Astrocyte (in vitro differentiated cells and primary cell): ENCODE data around the gene C3orf20. TPM values are rescaled to one million over a fixed set of nuclear protein-coding genes. Genes with fewer than 3 reads are reported as not detected.
"Not testable (repeated sequence)": the region's sequence is repeated elsewhere in the genome, so short reads cannot be mapped to it uniquely, and the experiment has no call there.

Source experiments
- DNase-seq: peaks from one replicate; pipeline ENCODE4 v3.0.0-alpha.2; 2010; ENCODE audit warnings: low read depth
- FAIRE-seq: peaks from 2 replicates; lab custom pipeline; 2011; peaks lifted over from hg19 to GRCh38; lab: Jason Lieb, UNC
- H2AFZ ChIP-seq: 2 replicates; pipeline ENCODE4 v1.6.0; 2012; ENCODE audit warnings: low read depth, low read length, inconsistent platforms
- H3K27ac ChIP-seq: 2 replicates; pipeline ENCODE4 v1.5.1; 2011; ENCODE audit warnings: low read depth, low read length, inconsistent platforms
- H3K27me3 ChIP-seq: 2 replicates; pipeline ENCODE4 v1.6.0; 2011; ENCODE audit warnings: low read length, inconsistent platforms; ENCODE audit not compliant: insufficient read depth
- H3K36me3 ChIP-seq: 2 replicates; pipeline ENCODE4 v1.5.1; 2011; ENCODE audit warnings: low read length, inconsistent platforms; ENCODE audit not compliant: insufficient read depth
- H3K4me1 ChIP-seq: 2 replicates; pipeline ENCODE4 v1.5.1; 2011; ENCODE audit warnings: low read length, inconsistent platforms; ENCODE audit not compliant: insufficient read depth
- H3K4me2 ChIP-seq: 2 replicates; pipeline ENCODE4 v1.6.0; 2012; ENCODE audit warnings: low read length, inconsistent platforms
- H3K4me3 ChIP-seq: 2 replicates; pipeline ENCODE4 v1.5.1; 2011; ENCODE audit warnings: low read depth, mild to moderate bottlenecking, low read length, inconsistent platforms; ENCODE audit not compliant: insufficient read depth
- H3K79me2 ChIP-seq: 2 replicates; pipeline ENCODE4 v1.6.0; 2012; ENCODE audit warnings: mild to moderate bottlenecking, low read length, inconsistent platforms; ENCODE audit not compliant: insufficient read depth
- H3K9ac ChIP-seq: 2 replicates; pipeline ENCODE4 v1.6.0; 2012; ENCODE audit warnings: mild to moderate bottlenecking, low read length, inconsistent platforms
- H3K9me3 ChIP-seq: 2 replicates; pipeline ENCODE4 v1.5.1; 2012; ENCODE audit warnings: low read depth, mild to moderate bottlenecking, low read length, inconsistent platforms; ENCODE audit not compliant: insufficient read depth
- H4K20me1 ChIP-seq: 2 replicates; pipeline ENCODE4 v1.6.0; 2012; ENCODE audit warnings: low read length, inconsistent platforms; ENCODE audit not compliant: insufficient read depth
- H3K27ac Mint-ChIP-seq: one replicate; pipeline ENCODE4 v1.8.0; 2021; ENCODE audit warnings: mild to moderate bottlenecking, mixed read lengths; ENCODE audit not compliant: unreplicated experiment
- H3K27me3 Mint-ChIP-seq: one replicate; pipeline ENCODE4 v1.8.0; 2021; ENCODE audit warnings: low read depth, mixed read lengths; ENCODE audit not compliant: unreplicated experiment
- H3K36me3 Mint-ChIP-seq: one replicate; pipeline ENCODE4 v1.8.0; 2021; ENCODE audit warnings: low read depth, mixed read lengths; ENCODE audit not compliant: unreplicated experiment
- H3K4me1 Mint-ChIP-seq: one replicate; pipeline ENCODE4 v1.8.0; 2021; ENCODE audit warnings: low read depth, mixed read lengths; ENCODE audit not compliant: unreplicated experiment
- H3K4me3 Mint-ChIP-seq: one replicate; pipeline ENCODE4 v1.8.0; 2021; ENCODE audit warnings: mild to moderate bottlenecking, moderate library complexity, mixed read lengths; ENCODE audit not compliant: unreplicated experiment
- H3K9me3 Mint-ChIP-seq: one replicate; pipeline ENCODE4 v1.8.0; 2021; ENCODE audit warnings: mild to moderate bottlenecking, mixed read lengths; ENCODE audit not compliant: unreplicated experiment
- CTCF ChIP-seq: IDR thresholded peaks from 2 replicates; pipeline ENCODE4 v1.5.1; 2011; ENCODE audit warnings: low read depth, mild to moderate bottlenecking, inconsistent platforms, low read length, moderate library complexity; ENCODE audit not compliant: insufficient read depth
- EZH2 ChIP-seq: IDR thresholded peaks from 2 replicates; pipeline ENCODE4 v1.6.1; 2012; ENCODE audit warnings: mild to moderate bottlenecking, low read length, inconsistent platforms; ENCODE audit not compliant: insufficient read depth
- total RNA-seq: library from RNA; stranded (reverse); gene quantifications from 2 replicates; pipeline ENCODE4 v1.2.1, GENCODE V29; 2021

The C3orf20 gene
- total RNA-seq, 1 donor from 2014 or later, result 0.16 TPM

- no peak overlapping the region for H3K27ac Mint-ChIP-seq
- no peak overlapping the region for H3K4me3 Mint-ChIP-seq
- no peak overlapping the region for H3K4me2 ChIP-seq
- H3K9ac ChIP-seq, result no peak overlapping the region
- peaks cover 7% of the 10 kb centered on the region for H3K27me3 Mint-ChIP-seq
- no peaks in the 10 kb centered on the region for H3K4me1 ChIP-seq
- no peaks in the 10 kb centered on the region for H3K36me3 ChIP-seq
- H3K27ac ChIP-seq, result no peak overlapping the region
- no peak overlapping the region for H3K4me3 ChIP-seq
- DNase-seq (no peak), FAIRE-seq (no peak)
- TF ChIP-seq CTCF (no peak), EZH2 (no peak)
- H3K4me1 Mint-ChIP-seq, result no peaks in the 10 kb centered on the region
- peaks cover 6% of the 10 kb centered on the region for H3K36me3 Mint-ChIP-seq
- H4K20me1 ChIP-seq, result no peaks in the 10 kb centered on the region
- H2AFZ ChIP-seq, result no peak overlapping the region
- H3K9me3 ChIP-seq, result no peaks in the 10 kb centered on the region
- H3K79me2 ChIP-seq, result no peaks in the 10 kb centered on the region
- H3K9me3 Mint-ChIP-seq, result peaks cover 11% of the 10 kb centered on the region
- peaks cover 7% of the 10 kb centered on the region for H3K27me3 ChIP-seq
Observed at GRCh38 chr3:14744556-14744955, 69.6 kb downstream of the C3orf20 start.

- no peak overlapping the region for H3K27ac ChIP-seq
- no peak for TF ChIP-seq CTCF
- no peak for TF ChIP-seq EZH2
- Mint-ChIP-seq H3K27ac (no peak overlapping the region), H3K4me3 (no peak overlapping the region), H3K4me1 (no peaks in the 10 kb centered on the region), H3K36me3 (peaks cover 3% of the 10 kb centered on the region), H3K27me3 (peaks cover 7% of the 10 kb centered on the region), H3K9me3 (peaks cover 9% of the 10 kb centered on the region)
- H3K79me2 ChIP-seq, result no peaks in the 10 kb centered on the region
- no peaks in the 10 kb centered on the region for H3K9me3 ChIP-seq
- H3K36me3 ChIP-seq, result no peaks in the 10 kb centered on the region
- no peak for DNase-seq
- H4K20me1 ChIP-seq, result no peaks in the 10 kb centered on the region
- H3K4me3 ChIP-seq, result no peak overlapping the region
- no peak for FAIRE-seq
- no peak overlapping the region for H2AFZ ChIP-seq
- no peak overlapping the region for H3K9ac ChIP-seq
- no peak overlapping the region for H3K4me2 ChIP-seq
- H3K27me3 ChIP-seq, result peaks cover 7% of the 10 kb centered on the region
- no peaks in the 10 kb centered on the region for H3K4me1 ChIP-seq
Observed at GRCh38 chr3:14750650-14751049, 75.7 kb downstream of the C3orf20 start.

GRCh38 chr3:14752979-14753378 lies 78.0 kb downstream of the C3orf20 start:
- H3K4me2 ChIP-seq, FAIRE-seq, H2AFZ ChIP-seq, H3K79me2 ChIP-seq, H3K4me3 ChIP-seq, H3K4me1 ChIP-seq, H3K9ac ChIP-seq, H3K4me3 Mint-ChIP-seq, H3K27ac Mint-ChIP-seq, H4K20me1 ChIP-seq, H3K27me3 Mint-ChIP-seq, H3K27ac ChIP-seq, H3K27me3 ChIP-seq, DNase-seq, H3K9me3 ChIP-seq, H3K4me1 Mint-ChIP-seq, H3K36me3 ChIP-seq, H3K36me3 Mint-ChIP-seq: not testable (repeated sequence)
- peaks cover 10% of the 10 kb centered on the region for H3K9me3 Mint-ChIP-seq
